Pancreas (tissue), 10 donors: ENCODE data around the gene TBC1D8B. TPM values are rescaled to one million over a fixed set of nuclear protein-coding genes. Genes with fewer than 3 reads are reported as not detected.
"Not testable (repeated sequence)": the region's sequence is repeated elsewhere in the genome, so short reads cannot be mapped to it uniquely, and the experiment has no call there.

ENCODE experiments used
- ATAC-seq, 4 donors: fragments of 200-7000 bp; cut with Tn5 transposase; one replicate each; pipeline versions ENCODE4 v1.8.0 to v1.9.1; 2020; ENCODE audit warnings: mild to moderate bottlenecking in 4 of 4, moderate library complexity in 4 of 4
- DNase-seq, 6 donors: peaks; one replicate each; pipeline ENCODE4 v3.0.0-alpha.2; 2020
- FAIRE-seq: peaks from 2 replicates; lab custom pipeline; 2012; peaks lifted over from hg19 to GRCh38; lab: Jason Lieb, UNC
- H3K27ac ChIP-seq, 4 donors: fragments of 200-600 bp; sonication (generic); 1 replicate in 3 of 4; 2 replicates in 1 of 4; pipeline versions ENCODE4 v1.5.0 to v1.8.0; 2020
- H3K27me3 ChIP-seq, 4 donors: fragments of 200-600 bp; one replicate each; pipeline ENCODE4 v1.8.0; 2021
- H3K36me3 ChIP-seq, 3 donors: fragments of 200-600 bp; sonication (generic) in 1 of 3; one replicate each; pipeline versions ENCODE4 v1.5.0 to v1.8.0; 2020 to 2021
- H3K4me1 ChIP-seq, 3 donors: fragments of 200-600 bp; one replicate each; pipeline ENCODE4 v1.8.0; 2021
- H3K4me3 ChIP-seq, 4 donors: fragments of 200-600 bp; sonication (generic) in 2 of 4; one replicate each; pipeline versions ENCODE4 v1.5.0 to v1.8.0; 2020 to 2021
- H3K9me3 ChIP-seq, 4 donors: fragments of 200-600 bp; one replicate each; pipeline ENCODE4 v1.8.0; 2021
- WGBS, 2 donors: extraction: QIAGEN DNeasy Blood & Tissue Kit; methylation state at CpG; one replicate each; pipeline ENCODE4 v1.1.7; 2013; 5-methylcytosine and 5-hydroxymethylcytosine counted together
- intact Hi-C, 3 donors: fragments of 100-400 bp; cut with DNase I; formaldehyde crosslinking; loops; one replicate each; pipeline versions ENCODE4 v1.11.1 to v1.14.2; 2022
- polyA plus RNA-seq, 2 donors: library from polyadenylated mRNA; stranded (reverse); fragments of 200-250 nt; gene quantifications; one replicate each; pipeline ENCODE4 v1.2.3, GENCODE V29; 2013
- total RNA-seq, 6 donors: library from RNA; stranded (reverse); fragmentation: NEBNext Ultra II Directional in 4 of 6; extraction: Animal tissue kit (Norgen Biotek cat#: 25700) in 4 of 6; gene quantifications; one replicate each; pipeline versions ENCODE4 v1.2.1 to v1.2.4, GENCODE V29; 2021 to 2023
- TF ChIP-seq, protein P1 (sequence below), 4 donors: fragments of 200-600 bp; sonication (generic) in 3 of 4; IDR thresholded peaks; one replicate each; pipeline versions ENCODE4 v1.5.0 to v1.8.0; 2021; ENCODE audit warnings: antibody characterized with exemption in 4 of 4
- donor health status: healthy with polysubstance abuse.
- donor health status: DM: no; HTN: no; CAD: no; lungs with moderate emphysema.
- donor health status: DM: no; HTN: no; CAD: no.
- donor health status: control.
- donor health status: control.
- donor health status: Bipolar disorder and iron deficiency.
- donor health status: DM: yes; HTN: yes; CAD: no.
- donor health status: DM: no; HTN: no; CAD: no.
- donor health status: DM: no; HTN: no; CAD: no.
- donor health status: DM: yes; HTN: yes; CAD: no.

The TBC1D8B gene
- total RNA-seq: 1 to 10 TPM; 3.8 to 8.9 (median 8.0) TPM
- 1 to 10 TPM; 3.4 to 4.9 TPM for polyA plus RNA-seq

DNA sequence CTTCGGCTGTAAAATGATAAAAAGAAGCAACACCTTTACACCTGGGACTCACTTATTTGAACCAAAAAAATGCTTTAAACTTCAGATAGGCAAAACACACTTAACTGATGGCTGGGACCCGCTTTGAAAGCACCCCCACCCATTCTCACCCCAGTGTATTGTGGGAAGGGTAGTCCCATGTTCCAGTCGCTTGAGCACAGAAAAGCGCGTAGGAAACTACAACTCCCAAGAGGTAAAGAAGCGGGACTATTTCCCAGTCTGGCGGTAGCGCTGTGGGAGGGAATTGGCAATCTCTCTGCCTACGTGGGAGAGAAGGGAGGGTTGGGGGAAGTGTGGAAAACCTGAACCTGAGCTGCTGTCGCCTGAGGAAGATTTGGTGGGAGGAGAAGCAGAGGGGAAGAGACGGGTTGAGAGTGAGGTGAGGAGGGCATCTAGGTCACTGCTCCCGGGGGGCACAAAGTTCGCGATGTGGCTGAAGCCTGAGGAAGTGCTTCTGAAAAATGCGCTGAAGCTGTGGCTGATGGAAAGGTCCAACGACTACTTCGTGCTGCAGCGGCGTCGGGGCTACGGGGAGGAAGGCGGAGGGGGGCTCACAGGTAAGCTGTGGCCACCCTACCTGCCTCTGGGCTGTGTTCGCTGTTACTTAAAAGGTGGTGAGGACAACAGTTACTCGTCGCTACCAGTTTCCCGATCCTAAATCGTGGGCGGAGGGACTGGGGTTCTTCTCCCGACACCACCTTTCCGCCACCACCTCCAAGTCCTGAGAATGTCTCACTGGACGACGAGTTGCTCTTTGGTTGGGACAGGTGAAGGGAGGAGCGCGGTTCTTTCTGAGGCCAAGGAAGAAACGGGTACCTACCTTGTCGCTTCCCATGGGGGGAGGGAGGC lies at the start of gene TBC1D8B:
Gene TBC1D8B, plus strand, starts transcription at position 286 of the 888 bp plus-strand sequence. Its CDS starts 181 bp downstream, at position 467.
- DNase-seq (peak; percentile 66 to 88 (median 81)), FAIRE-seq (peak; percentile 65), ATAC-seq (peak; percentile 96 to 98 (median 97))
- Histone ChIP-seq H3K9me3 (no peaks in the 10 kb centered on the region), H3K4me3 (peak within 1 kb of the TSS; percentile 19 to 54 (median 34)), H3K36me3 (no peaks in the 10 kb centered on the region), H3K4me1 (no peaks in the 10 kb centered on the region), H3K27ac (peak within 1 kb of the TSS; percentile 69 to 89 (median 79)), H3K27me3 (peaks cover 0 to 6% (median 0%) of the 10 kb centered on the region in 4 donors)
- TF ChIP-seq, protein P1, sequence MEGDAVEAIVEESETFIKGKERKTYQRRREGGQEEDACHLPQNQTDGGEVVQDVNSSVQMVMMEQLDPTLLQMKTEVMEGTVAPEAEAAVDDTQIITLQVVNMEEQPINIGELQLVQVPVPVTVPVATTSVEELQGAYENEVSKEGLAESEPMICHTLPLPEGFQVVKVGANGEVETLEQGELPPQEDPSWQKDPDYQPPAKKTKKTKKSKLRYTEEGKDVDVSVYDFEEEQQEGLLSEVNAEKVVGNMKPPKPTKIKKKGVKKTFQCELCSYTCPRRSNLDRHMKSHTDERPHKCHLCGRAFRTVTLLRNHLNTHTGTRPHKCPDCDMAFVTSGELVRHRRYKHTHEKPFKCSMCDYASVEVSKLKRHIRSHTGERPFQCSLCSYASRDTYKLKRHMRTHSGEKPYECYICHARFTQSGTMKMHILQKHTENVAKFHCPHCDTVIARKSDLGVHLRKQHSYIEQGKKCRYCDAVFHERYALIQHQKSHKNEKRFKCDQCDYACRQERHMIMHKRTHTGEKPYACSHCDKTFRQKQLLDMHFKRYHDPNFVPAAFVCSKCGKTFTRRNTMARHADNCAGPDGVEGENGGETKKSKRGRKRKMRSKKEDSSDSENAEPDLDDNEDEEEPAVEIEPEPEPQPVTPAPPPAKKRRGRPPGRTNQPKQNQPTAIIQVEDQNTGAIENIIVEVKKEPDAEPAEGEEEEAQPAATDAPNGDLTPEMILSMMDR (IDR thresholded peaks at IDR 0.05): no peak
- intact Hi-C loops: no loop called here
- WGBS, 2 donors: 1 to 23% methylated on average over 36 of the region's 36 CpGs

DNA sequence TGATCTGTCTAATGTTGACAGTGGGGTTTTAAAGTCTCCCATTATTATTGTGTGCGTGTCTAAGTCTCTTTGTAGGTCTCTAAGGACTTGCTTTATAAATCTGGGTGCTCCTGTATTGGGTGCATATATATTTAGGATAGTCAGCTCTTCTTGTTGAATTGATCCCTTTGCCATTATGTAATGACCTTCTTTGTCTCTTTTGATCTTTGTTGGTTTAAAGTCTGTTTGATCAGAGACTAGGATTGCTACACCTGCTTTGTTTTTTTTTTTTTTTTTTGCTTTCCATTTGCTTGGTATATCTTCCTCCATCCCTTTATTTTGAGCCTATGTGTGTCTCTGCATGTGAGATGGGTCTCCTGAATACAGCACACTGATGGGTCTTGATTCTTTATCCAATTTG lies 33.2 kb upstream of the TBC1D8B start:
- H3K9me3 ChIP-seq: not testable (repeated sequence)

DNA sequence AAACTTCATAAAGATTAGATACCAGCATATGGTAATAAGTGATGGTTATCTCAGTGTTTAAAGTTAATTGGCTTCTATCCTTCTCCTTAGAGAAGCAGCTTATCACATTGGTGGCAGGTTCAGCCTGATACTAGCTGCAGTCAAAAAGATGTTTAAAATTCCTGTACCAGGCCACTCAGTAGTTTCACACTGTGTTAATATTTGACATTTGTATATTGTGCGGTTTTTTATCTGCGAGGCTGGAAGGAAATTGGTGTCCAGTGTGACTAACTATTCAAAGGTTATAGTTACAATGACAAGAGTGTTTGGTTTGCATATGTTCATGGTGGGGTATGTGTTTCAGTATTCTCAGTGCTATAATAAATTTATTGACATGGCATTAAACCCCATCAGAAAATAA lies 27.5 kb upstream of the TBC1D8B start:
- peaks cover 0 to 10% (median 0%) of the 10 kb centered on the region in 4 donors for H3K27me3 ChIP-seq
- ATAC-seq (no peak), FAIRE-seq (no peak), DNase-seq (no peak)
- intact Hi-C loops: no loop called here
- TF ChIP-seq, protein P1 (IDR thresholded peaks at IDR 0.05): no peak
- peaks cover 0 to 6% (median 1%) of the 10 kb centered on the region in 3 donors for H3K4me1 ChIP-seq
- no peak overlapping the region for H3K27ac ChIP-seq
- no peak overlapping the region for H3K4me3 ChIP-seq
- WGBS, 2 donors: 30 to 33% methylated on average over 2 of the region's 2 CpGs
- H3K36me3 ChIP-seq: no peaks in the 10 kb centered on the region
- no peaks in the 10 kb centered on the region for H3K9me3 ChIP-seq

More for the DNA sequence above, 33.2 kb upstream of the TBC1D8B start:
- WGBS, 2 donors: 68 to 93% methylated on average over 1 of the region's 1 CpG
- H3K27me3 ChIP-seq, H3K4me3 ChIP-seq, FAIRE-seq, H3K36me3 ChIP-seq, intact Hi-C loops, DNase-seq, H3K27ac ChIP-seq, ATAC-seq, H3K4me1 ChIP-seq: not testable (repeated sequence)

DNA sequence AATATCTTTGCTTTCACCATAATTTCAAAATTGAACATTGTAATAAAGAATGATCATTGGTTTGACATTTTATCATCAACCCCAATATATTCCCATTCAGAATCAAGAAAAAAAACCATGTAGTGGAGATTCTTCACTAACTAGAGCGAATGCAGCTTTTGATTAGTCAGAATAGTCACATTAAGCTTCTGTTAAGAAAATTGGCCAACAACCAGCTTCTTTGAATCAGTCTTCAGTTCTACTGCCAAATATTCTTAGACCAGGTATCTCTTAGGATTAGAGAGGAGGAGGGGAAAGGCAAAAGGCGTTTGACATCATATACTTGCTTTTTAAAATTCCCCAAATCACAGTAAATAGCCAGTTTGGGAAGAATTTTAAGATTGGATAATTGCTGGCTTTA lies 22.2 kb upstream of the TBC1D8B start:
- TF ChIP-seq, protein P1 (IDR thresholded peaks at IDR 0.05): no peak
- DNase-seq (no peak), FAIRE-seq (no peak), ATAC-seq (peak in 3 of 4 donors; percentile 35 to 53 (median 42))
- Histone ChIP-seq H3K4me1 (peaks cover 0 to 12% (median 11%) of the 10 kb centered on the region in 3 donors), H3K4me3 (no peak overlapping the region), H3K27me3 (no peaks in the 10 kb centered on the region), H3K9me3 (no peaks in the 10 kb centered on the region), H3K27ac (peak overlapping the region in 3 of 4 donors; percentile 13 to 67 (median 51)), H3K36me3 (no peaks in the 10 kb centered on the region)
- WGBS, 2 donors: 9 to 14% methylated on average over 2 of the region's 2 CpGs
- intact Hi-C loops: no loop called here

DNA sequence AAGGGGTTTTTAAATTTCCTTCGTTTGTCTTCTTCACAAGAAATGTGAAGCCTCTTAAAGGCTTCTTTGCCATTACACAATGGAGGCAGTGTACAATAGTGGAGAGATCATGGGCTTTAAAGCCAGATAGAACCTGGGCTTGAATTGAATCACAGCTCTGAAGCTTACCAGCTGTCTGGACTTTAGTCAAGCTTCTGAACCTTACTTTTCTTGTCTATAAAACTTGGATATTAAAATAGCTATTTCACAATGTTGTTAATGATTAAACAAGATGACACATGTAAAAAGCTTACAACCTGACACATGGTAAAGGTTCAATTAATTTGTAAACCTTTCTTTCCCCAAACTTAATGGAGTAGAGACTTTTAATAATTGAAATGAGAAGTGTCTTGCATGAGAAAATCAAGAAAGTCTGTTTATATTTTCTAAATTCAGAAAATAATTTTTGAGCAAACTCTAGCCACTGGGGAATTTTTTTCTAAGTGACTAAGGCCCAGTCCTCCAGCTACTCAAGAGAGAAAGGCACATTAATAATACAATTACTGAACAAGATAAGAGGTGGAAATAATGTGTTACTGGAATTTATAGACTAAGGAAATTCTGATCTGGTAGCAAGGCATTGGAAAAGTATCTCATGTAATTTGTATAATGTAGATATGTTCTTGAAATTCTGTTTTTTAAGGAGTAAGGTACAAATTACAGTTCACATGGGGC lies 21.7 kb upstream of the TBC1D8B start:
- Histone ChIP-seq H3K4me1 (peaks cover 0 to 12% (median 11%) of the 10 kb centered on the region in 3 donors), H3K27me3 (no peaks in the 10 kb centered on the region), H3K27ac (peak overlapping the region in 3 of 4 donors; percentile 13 to 67 (median 51)), H3K9me3 (no peaks in the 10 kb centered on the region), H3K4me3 (no peak overlapping the region), H3K36me3 (no peaks in the 10 kb centered on the region)
- TF ChIP-seq, protein P1 (IDR thresholded peaks at IDR 0.05): no peak
- intact Hi-C loops: no loop called here
- FAIRE-seq (peak; percentile 83), DNase-seq (peak in 2 of 6 donors; percentile 5 to 14), ATAC-seq (peak; percentile 78 to 95 (median 93))
- 11 to 13% methylated on average over 1 of the region's 1 CpG for WGBS, 2 donors
